Left ventricle myocardium inferior (tissue), 1 donor: Measurements from ENCODE around the gene GAMT. TPM values are rescaled to one million over a fixed set of nuclear protein-coding genes. Genes with fewer than 3 reads are reported as not detected.

ENCODE experiments used
- DNase-seq: peaks from one replicate; pipeline ENCODE4 v3.0.0-alpha.2; 2020
- H3K27ac ChIP-seq: fragments of 200-600 bp; replicated peaks from 2 replicates; pipeline ENCODE4 v1.8.0; 2021
- H3K27me3 ChIP-seq: fragments of 200-600 bp; 2 replicates; pipeline ENCODE4 v1.8.0; 2021; ENCODE audit warnings: low read depth
- H3K36me3 ChIP-seq: fragments of 200-600 bp; 2 replicates; pipeline ENCODE4 v1.8.0; 2021
- H3K4me1 ChIP-seq: fragments of 200-600 bp; 2 replicates; pipeline ENCODE4 v1.8.0; 2021
- H3K4me3 ChIP-seq: fragments of 200-600 bp; 2 replicates; pipeline ENCODE4 v1.8.0; 2021; ENCODE audit warnings: mild to moderate bottlenecking, moderate library complexity
- H3K9me3 ChIP-seq: fragments of 200-600 bp; replicated peaks from 2 replicates; pipeline ENCODE4 v1.8.0; 2021
- CTCF ChIP-seq: fragments of 200-600 bp; IDR thresholded peaks from 2 replicates; pipeline ENCODE4 v1.8.0; 2021; ENCODE audit warnings: antibody characterized with exemption, mild to moderate bottlenecking, borderline replicate concordance
- intact Hi-C: fragments of 100-400 bp; cut with micrococcal nuclease; formaldehyde crosslinking; loops from one replicate; pipeline ENCODE4 v1.11.0; 2022
- total RNA-seq: library from RNA; stranded (reverse); fragmentation: NEBNext Ultra II Directional; extraction: Animal tissue kit (Norgen Biotek cat#: 25700); gene quantifications from one replicate; pipeline ENCODE4 v1.2.1, GENCODE V29; 2021
- donor health status: DM: no; HTN: yes; CAD: no; lungs with severe emphysema.

The GAMT gene
- total RNA-seq, 1 donor from 2014 or later, result 77.0 TPM

GRCh38 chr19:1353144-1353543, 48.2 kb downstream of the GAMT start:
- Histone ChIP-seq H3K27ac (no peak overlapping the region), H3K27me3 (peaks cover 10% of the 10 kb centered on the region), H3K4me1 (peaks cover 28% of the 10 kb centered on the region), H3K9me3 (no peaks in the 10 kb centered on the region), H3K36me3 (peaks cover 16% of the 10 kb centered on the region), H3K4me3 (no peak overlapping the region)
- no peak for TF ChIP-seq CTCF
- DNase-seq, result no peak
- intact Hi-C loops, result no loop called here

GRCh38 chr19:1351381-1351851, 49.9 kb downstream of the GAMT start:
- Histone ChIP-seq H3K27ac (no peak overlapping the region), H3K9me3 (no peaks in the 10 kb centered on the region)
- intact Hi-C loops, result no loop called here

GRCh38 chr19:1350867-1351266, 50.5 kb downstream of the GAMT start:
- intact Hi-C loops, result no loop called here
- Histone ChIP-seq H3K36me3 (no peaks in the 10 kb centered on the region), H3K27ac (no peak overlapping the region), H3K4me1 (peaks cover 18% of the 10 kb centered on the region), H3K9me3 (no peaks in the 10 kb centered on the region), H3K27me3 (peaks cover 17% of the 10 kb centered on the region), H3K4me3 (no peak overlapping the region)
- TF ChIP-seq CTCF, result no peak
- DNase-seq, result no peak

More at GRCh38 chr19:1351381-1351851, 49.9 kb downstream of the GAMT start:
- no peak for DNase-seq
- H3K4me3 ChIP-seq, result no peak overlapping the region
- H3K4me1 ChIP-seq, result peaks cover 24% of the 10 kb centered on the region
- no peaks in the 10 kb centered on the region for H3K36me3 ChIP-seq
- H3K27me3 ChIP-seq, result peaks cover 17% of the 10 kb centered on the region
- TF ChIP-seq CTCF, result no peak

DNA sequence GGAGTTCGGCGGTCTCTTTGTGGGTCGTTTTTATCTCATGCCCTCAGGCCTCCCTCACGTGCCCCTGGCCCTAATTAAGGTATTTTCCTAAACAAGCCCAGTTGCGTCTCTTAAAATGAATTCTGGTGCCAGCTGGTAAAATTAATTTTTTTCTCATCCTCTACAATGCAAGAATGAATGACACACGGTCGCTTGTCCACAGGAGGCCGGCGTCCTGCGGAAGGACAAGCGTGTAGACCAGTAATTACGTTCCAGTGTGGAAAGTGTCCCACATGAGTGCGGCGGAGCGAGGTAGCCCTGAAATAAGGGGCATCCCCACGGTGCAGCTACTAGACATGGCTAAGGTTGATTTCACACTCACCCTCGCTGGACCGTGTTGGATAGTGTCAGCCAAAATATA, 52.1 kb downstream of the GAMT start:
- TF ChIP-seq CTCF, result no peak
- DNase-seq, result no peak

More for the DNA sequence above, 52.1 kb downstream of the GAMT start:
- Histone ChIP-seq H3K27me3 (peaks cover 17% of the 10 kb centered on the region), H3K27ac (no peak overlapping the region), H3K9me3 (no peaks in the 10 kb centered on the region), H3K36me3 (no peaks in the 10 kb centered on the region), H3K4me3 (no peak overlapping the region), H3K4me1 (peaks cover 6% of the 10 kb centered on the region)
- intact Hi-C loops, result no loop called here

Other genes with a start within 250 kb of the GAMT start
- 16.9 TPM for gene SBNO2, start 227.3 kb downstream of the GAMT start, total RNA-seq
- gene STK11, start 195.8 kb downstream of the GAMT start, total RNA-seq, result 50.1 TPM
- 0.96 TPM for gene CBARP, start 163.5 kb downstream of the GAMT start, total RNA-seq
- gene ATP5F1D, start 159.8 kb downstream of the GAMT start, total RNA-seq, result 501 TPM
- gene MIDN, start 153.0 kb downstream of the GAMT start, total RNA-seq, result 60.5 TPM
- gene CIRBP, start 132.2 kb downstream of the GAMT start, total RNA-seq, result 229 TPM
- 12.4 TPM for gene FAM174C, start 126.0 kb downstream of the GAMT start, total RNA-seq
- gene EFNA2, start 115.7 kb downstream of the GAMT start, total RNA-seq, result not detected
- 380 TPM for gene NDUFS7, start 17.6 kb downstream of the GAMT start, total RNA-seq
- gene DAZAP1, start 6.0 kb upstream of the GAMT start, total RNA-seq, result 81.8 TPM
- 588 TPM for gene RPS15, start 36.9 kb upstream of the GAMT start, total RNA-seq
- gene APC2, start 48.6 kb upstream of the GAMT start, total RNA-seq, result 0.22 TPM
- 16.1 TPM for gene C19orf25, start 77.7 kb upstream of the GAMT start, total RNA-seq
- gene PCSK4, start 88.8 kb upstream of the GAMT start, total RNA-seq, result 1.3 TPM
- gene REEP6, start 89.6 kb upstream of the GAMT start, total RNA-seq, result 1.9 TPM
- 36.8 TPM for gene ADAMTSL5, start 111.5 kb upstream of the GAMT start, total RNA-seq
- gene PLK5, start 122.5 kb upstream of the GAMT start, total RNA-seq, result not detected
- gene MEX3D, start 166.8 kb upstream of the GAMT start, total RNA-seq, result 6.4 TPM
- gene MBD3, start 191.3 kb upstream of the GAMT start, total RNA-seq, result 48.6 TPM
- gene UQCR11, start 203.9 kb upstream of the GAMT start, total RNA-seq, result 942 TPM